GM23338 (cell line): ENCODE results near the gene EPB41L4A. TPM values are rescaled to one million over a fixed set of nuclear protein-coding genes. Genes with fewer than 3 reads are reported as not detected.

Experiments used
- ATAC-seq: fragments of 200-7000 bp; cut with Tn5 transposase; 3 replicates; pipeline ENCODE4 v1.9.1; 2020
- DNase-seq: peaks from one replicate; pipeline ENCODE4 v3.0.0-alpha.2; 2015; ENCODE audit warnings: low spot score
- H2AFZ ChIP-seq: fragments of 200-600 bp; sonication (generic); 2 replicates; pipeline ENCODE4 v1.8.0; 2016; ENCODE audit warnings: antibody characterized with exemption, mild to moderate bottlenecking, moderate library complexity
- H3F3A ChIP-seq: fragments of 200-600 bp; sonication (generic); replicated peaks from 2 replicates; pipeline ENCODE4 v1.8.0; 2017; ENCODE audit warnings: antibody characterized with exemption, mixed run types, low read depth
- H3K27ac ChIP-seq: fragments of 200-600 bp; sonication (generic); 2 replicates; pipeline ENCODE4 v1.6.1; 2016; ENCODE audit warnings: low read depth
- H3K27me3 ChIP-seq: fragments of 200-600 bp; sonication (generic); 2 replicates; pipeline ENCODE4 v1.8.0; 2016; ENCODE audit warnings: mild to moderate bottlenecking, mixed run types, moderate library complexity; ENCODE audit not compliant: insufficient read depth
- H3K36me3 ChIP-seq: fragments of 200-600 bp; sonication (generic); 2 replicates; pipeline ENCODE4 v1.8.0; 2016; ENCODE audit warnings: mild to moderate bottlenecking; ENCODE audit not compliant: insufficient read depth
- H3K4me1 ChIP-seq: fragments of 200-600 bp; sonication (generic); 2 replicates; pipeline ENCODE4 v1.8.0; 2016; ENCODE audit warnings: mild to moderate bottlenecking, moderate library complexity; ENCODE audit not compliant: insufficient read depth
- H3K4me2 ChIP-seq: fragments of 200-600 bp; sonication (generic); 2 replicates; pipeline ENCODE4 v1.7.1; 2017; ENCODE audit warnings: mixed run types
- H3K4me3 ChIP-seq: fragments of 200-600 bp; sonication (generic); 2 replicates; pipeline ENCODE4 v1.6.1; 2016; ENCODE audit warnings: mixed run types
- H3K79me2 ChIP-seq: fragments of 200-600 bp; sonication (generic); replicated peaks from 2 replicates; pipeline ENCODE4 v1.8.0; 2017; ENCODE audit warnings: mild to moderate bottlenecking; ENCODE audit not compliant: insufficient read depth
- H3K9me2 ChIP-seq: fragments of 200-600 bp; sonication (generic); 2 replicates; pipeline ENCODE4 v1.8.0; 2017; ENCODE audit not compliant: insufficient read depth
- H4K20me1 ChIP-seq: fragments of 200-600 bp; sonication (generic); replicated peaks from 2 replicates; pipeline ENCODE4 v1.8.0; 2017; ENCODE audit warnings: mild to moderate bottlenecking; ENCODE audit not compliant: insufficient read depth
- H3K27ac Mint-ChIP-seq: 2 replicates; pipeline ENCODE4 v1.8.0; 2020; ENCODE audit warnings: inconsistent platforms, mild to moderate bottlenecking, moderate library complexity, mixed read lengths
- H3K27me3 Mint-ChIP-seq: 3 replicates; pipeline ENCODE4 v1.8.0; 2022; ENCODE audit warnings: low read depth, mild to moderate bottlenecking, moderate library complexity, mixed read lengths, inconsistent platforms; ENCODE audit not compliant: insufficient read depth, poor library complexity
- H3K36me3 Mint-ChIP-seq: 3 replicates; pipeline ENCODE4 v1.8.0; 2021; ENCODE audit warnings: low read depth, mild to moderate bottlenecking, inconsistent platforms, moderate library complexity, mixed read lengths
- H3K4me1 Mint-ChIP-seq: 3 replicates; pipeline ENCODE4 v1.8.0; 2020; ENCODE audit warnings: mild to moderate bottlenecking, inconsistent platforms, mixed read lengths
- H3K4me3 Mint-ChIP-seq: 3 replicates; pipeline ENCODE4 v1.8.0; 2021; ENCODE audit warnings: moderate library complexity, mild to moderate bottlenecking, inconsistent platforms, mixed read lengths
- H3K9me3 Mint-ChIP-seq: 3 replicates; pipeline ENCODE4 v1.8.0; 2020; ENCODE audit warnings: moderate library complexity, mild to moderate bottlenecking, inconsistent platforms, mixed read lengths
- CREB1 ChIP-seq: fragments of 250-450 bp; sonication (Bioruptor Pico); IDR thresholded peaks from 2 replicates; pipeline ENCODE4 v1.5.0; 2020; ENCODE audit warnings: low read depth, mild to moderate bottlenecking, moderate library complexity
- CTCF ChIP-seq, 2 experiments: fragments of 200-600 bp in 1 of 2; sonication (generic) in 1 of 2; conservative IDR thresholded peaks; 2 replicates each; pipeline versions ENCODE4 v1.5.1 to v1.6.1; 2016 to 2017; ENCODE audit warnings: antibody characterized with exemption in 2 of 2, low read depth in 2 of 2, mild to moderate bottlenecking in 2 of 2, moderate library complexity in 1 of 2
- EZH2 ChIP-seq: fragments of 200-600 bp; sonication (generic); IDR thresholded peaks from one replicate; pipeline ENCODE4 v1.8.0; 2017; ENCODE audit warnings: antibody characterized with exemption, mild to moderate bottlenecking, low read depth; ENCODE audit not compliant: unreplicated experiment
- EZH2phosphoT487 ChIP-seq: fragments of 200-600 bp; sonication (generic); IDR thresholded peaks from one replicate; pipeline ENCODE4 v1.8.1; 2018; ENCODE audit warnings: antibody characterized with exemption; ENCODE audit not compliant: unreplicated experiment
- JUNB ChIP-seq: IDR thresholded peaks from one replicate; pipeline ENCODE4 v1.6.1; 2016; ENCODE audit warnings: antibody characterized with exemption; ENCODE audit not compliant: unreplicated experiment
- NANOG ChIP-seq: IDR thresholded peaks from 2 replicates; pipeline ENCODE4 v1.6.1; 2016; ENCODE audit warnings: antibody characterized with exemption, borderline replicate concordance
- POLR2AphosphoS5 ChIP-seq: IDR thresholded peaks from 2 replicates; pipeline ENCODE4 v1.6.1; 2016; ENCODE audit warnings: antibody characterized with exemption, low read depth
- STAT1 ChIP-seq: IDR thresholded peaks from one replicate; pipeline ENCODE4 v1.6.1; 2016; ENCODE audit warnings: antibody characterized with exemption; ENCODE audit not compliant: unreplicated experiment
- ZNF114 ChIP-seq: fragments of 250-450 bp; sonication (Bioruptor Pico); IDR thresholded peaks from 2 replicates; pipeline ENCODE4 v1.5.0; 2020; ENCODE audit warnings: mild to moderate bottlenecking, moderate library complexity
- ZNF331 ChIP-seq: fragments of 250-450 bp; sonication (Bioruptor Pico); IDR thresholded peaks from 2 replicates; pipeline ENCODE4 v1.5.0; 2020; ENCODE audit warnings: low read depth, mild to moderate bottlenecking, moderate library complexity
- ZNF462 ChIP-seq: fragments of 250-450 bp; sonication (Bioruptor Pico); IDR thresholded peaks from 2 replicates; pipeline ENCODE4 v1.5.0; 2020; ENCODE audit warnings: mild to moderate bottlenecking, moderate library complexity
- polyA plus RNA-seq: library from polyadenylated mRNA; unstranded; fragments of >200 nt; fragmentation: Nextera tagmentation; extraction: Ambion mirVana; gene quantifications from 2 replicates; pipeline ENCODE4 v1.2.1, GENCODE V29; 2016
- total RNA-seq: library from RNA; depleted of rRNA; stranded (reverse); fragments of >200 nt; shearing (Covaris generic); gene quantifications from 2 replicates; pipeline ENCODE4 v1.2.3, GENCODE V29; 2014
- TF ChIP-seq, protein P1 (sequence below): IDR thresholded peaks from one replicate; pipeline ENCODE4 v1.6.1; 2018; ENCODE audit warnings: antibody characterized with exemption; ENCODE audit not compliant: unreplicated experiment
- TF ChIP-seq, protein P2 (sequence below): IDR thresholded peaks from 2 replicates; pipeline ENCODE4 v1.6.1; 2016; ENCODE audit warnings: antibody characterized with exemption

EPB41L4A gene
- total and polyA plus RNA-seq, 2 experiments from 2014 or later = 5.7 to 6.0 TPM

GRCh38 chr5:112263469-112263868 lies 155.6 kb downstream of the EPB41L4A start:
- H4K20me1 ChIP-seq = no peaks in the 10 kb centered on the region
- ATAC-seq (no peak), DNase-seq (no peak)
- H3K36me3 ChIP-seq = no peaks in the 10 kb centered on the region
- no peaks in the 10 kb centered on the region for H3K9me2 ChIP-seq
- no peaks in the 10 kb centered on the region for H3K79me2 ChIP-seq
- peaks cover 5% of the 10 kb centered on the region; the same call in 2 of the 3 replicates for H3K4me1 Mint-ChIP-seq
- H3K4me3 Mint-ChIP-seq = no peak overlapping the region
- peaks cover 3% of the 10 kb centered on the region; the same call in 1 of the 2 replicates for H3K4me1 ChIP-seq
- peaks cover 2% of the 10 kb centered on the region for H3K27me3 Mint-ChIP-seq
- no peaks in the 10 kb centered on the region for H3K9me3 Mint-ChIP-seq
- H3K4me3 ChIP-seq = no peak overlapping the region
- no peak overlapping the region for H2AFZ ChIP-seq
- H3F3A ChIP-seq = no peaks in the 10 kb centered on the region
- no peaks in the 10 kb centered on the region for H3K36me3 Mint-ChIP-seq
- TF ChIP-seq JUNB (no peak), POLR2AphosphoS5 (no peak), STAT1 (no peak), EZH2phosphoT487 (no peak), ZNF114 (no peak), ZNF331 (CRISPR knock-in tag) (no peak), EZH2 (no peak), ZNF462 (CRISPR knock-in tag) (no peak), CTCF (conservative IDR thresholded peaks at IDR 0.05; ENCODE audit: low read depth in 2 of 2) (no peak), NANOG (no peak), CREB1 (CRISPR knock-in tag) (no peak)
- TF ChIP-seq, protein P1, sequence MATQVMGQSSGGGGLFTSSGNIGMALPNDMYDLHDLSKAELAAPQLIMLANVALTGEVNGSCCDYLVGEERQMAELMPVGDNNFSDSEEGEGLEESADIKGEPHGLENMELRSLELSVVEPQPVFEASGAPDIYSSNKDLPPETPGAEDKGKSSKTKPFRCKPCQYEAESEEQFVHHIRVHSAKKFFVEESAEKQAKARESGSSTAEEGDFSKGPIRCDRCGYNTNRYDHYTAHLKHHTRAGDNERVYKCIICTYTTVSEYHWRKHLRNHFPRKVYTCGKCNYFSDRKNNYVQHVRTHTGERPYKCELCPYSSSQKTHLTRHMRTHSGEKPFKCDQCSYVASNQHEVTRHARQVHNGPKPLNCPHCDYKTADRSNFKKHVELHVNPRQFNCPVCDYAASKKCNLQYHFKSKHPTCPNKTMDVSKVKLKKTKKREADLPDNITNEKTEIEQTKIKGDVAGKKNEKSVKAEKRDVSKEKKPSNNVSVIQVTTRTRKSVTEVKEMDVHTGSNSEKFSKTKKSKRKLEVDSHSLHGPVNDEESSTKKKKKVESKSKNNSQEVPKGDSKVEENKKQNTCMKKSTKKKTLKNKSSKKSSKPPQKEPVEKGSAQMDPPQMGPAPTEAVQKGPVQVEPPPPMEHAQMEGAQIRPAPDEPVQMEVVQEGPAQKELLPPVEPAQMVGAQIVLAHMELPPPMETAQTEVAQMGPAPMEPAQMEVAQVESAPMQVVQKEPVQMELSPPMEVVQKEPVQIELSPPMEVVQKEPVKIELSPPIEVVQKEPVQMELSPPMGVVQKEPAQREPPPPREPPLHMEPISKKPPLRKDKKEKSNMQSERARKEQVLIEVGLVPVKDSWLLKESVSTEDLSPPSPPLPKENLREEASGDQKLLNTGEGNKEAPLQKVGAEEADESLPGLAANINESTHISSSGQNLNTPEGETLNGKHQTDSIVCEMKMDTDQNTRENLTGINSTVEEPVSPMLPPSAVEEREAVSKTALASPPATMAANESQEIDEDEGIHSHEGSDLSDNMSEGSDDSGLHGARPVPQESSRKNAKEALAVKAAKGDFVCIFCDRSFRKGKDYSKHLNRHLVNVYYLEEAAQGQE = no peak
- TF ChIP-seq, protein P2, sequence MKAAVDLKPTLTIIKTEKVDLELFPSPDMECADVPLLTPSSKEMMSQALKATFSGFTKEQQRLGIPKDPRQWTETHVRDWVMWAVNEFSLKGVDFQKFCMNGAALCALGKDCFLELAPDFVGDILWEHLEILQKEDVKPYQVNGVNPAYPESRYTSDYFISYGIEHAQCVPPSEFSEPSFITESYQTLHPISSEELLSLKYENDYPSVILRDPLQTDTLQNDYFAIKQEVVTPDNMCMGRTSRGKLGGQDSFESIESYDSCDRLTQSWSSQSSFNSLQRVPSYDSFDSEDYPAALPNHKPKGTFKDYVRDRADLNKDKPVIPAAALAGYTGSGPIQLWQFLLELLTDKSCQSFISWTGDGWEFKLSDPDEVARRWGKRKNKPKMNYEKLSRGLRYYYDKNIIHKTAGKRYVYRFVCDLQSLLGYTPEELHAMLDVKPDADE = no peak
- no peak overlapping the region for H3K27ac Mint-ChIP-seq
- H3K27ac ChIP-seq = no peak overlapping the region
- no peak overlapping the region for H3K4me2 ChIP-seq
- H3K27me3 ChIP-seq = no peaks in the 10 kb centered on the region
